NOMO-1 (cell line): ENCODE data around the gene BLACAT1.
"Not testable (repeated sequence)": the region's sequence is repeated elsewhere in the genome, so short reads cannot be mapped to it uniquely, and the experiment has no call there.

Experiments used
- DNase-seq, 2 experiments: peaks; one replicate each; lab custom pipeline; 2025; ENCODE audit not compliant: unreplicated experiment in 2 of 2; lab: John Stamatoyannopoulos, UW

Gene BLACAT1

DNA sequence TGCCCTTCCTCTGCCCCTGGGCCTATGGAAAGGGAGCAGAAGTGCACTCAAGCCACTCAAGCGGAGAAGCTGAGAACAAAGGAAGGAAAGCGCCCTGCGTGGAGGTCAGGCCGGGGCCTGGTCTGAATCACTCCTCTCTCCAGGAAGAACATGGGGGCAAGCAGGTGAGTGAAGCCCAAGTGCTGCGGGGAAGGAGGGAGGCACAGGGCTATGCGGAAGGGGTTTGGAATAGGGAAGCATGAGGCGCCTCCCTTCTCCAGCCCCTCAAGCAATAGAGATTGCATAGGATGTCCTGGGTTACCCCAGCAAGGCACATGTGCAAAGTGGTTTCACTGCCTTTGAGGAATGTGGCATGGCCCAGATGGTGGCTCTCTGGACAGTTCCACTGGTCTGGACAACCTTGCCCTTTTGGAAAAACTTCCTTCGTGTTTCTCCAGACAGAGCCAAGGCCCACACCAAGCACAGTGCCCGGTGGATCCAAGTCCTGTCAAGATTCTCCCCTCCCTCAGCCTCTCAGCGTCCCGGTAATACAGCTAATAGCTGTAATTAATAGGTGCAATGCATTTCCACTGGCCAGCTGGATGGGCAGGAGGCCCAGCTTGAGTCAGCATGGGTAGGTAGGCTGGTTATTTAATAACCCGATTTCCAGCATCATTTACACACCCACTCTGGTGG, 13.7 kb downstream of the BLACAT1 start:
- no peak for DNase-seq

DNA sequence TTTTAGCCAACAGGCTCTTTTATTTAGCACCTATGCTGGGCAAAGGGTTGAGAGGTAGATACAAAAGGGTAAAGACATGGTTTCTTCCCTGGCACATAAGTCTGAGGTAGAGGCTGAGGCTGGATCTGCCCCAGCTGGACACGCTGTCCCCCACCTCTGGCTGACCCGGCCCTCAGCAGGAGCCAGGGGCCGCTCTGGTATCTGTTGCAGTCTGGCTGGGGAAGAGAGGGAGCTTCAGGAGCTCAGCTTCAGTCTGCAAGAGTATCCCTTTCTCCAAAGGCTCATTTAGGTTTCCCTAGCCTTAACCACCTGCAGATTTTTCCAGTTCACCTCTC, 14.2 kb downstream of the BLACAT1 start:
- DNase-seq, result no peak

DNA sequence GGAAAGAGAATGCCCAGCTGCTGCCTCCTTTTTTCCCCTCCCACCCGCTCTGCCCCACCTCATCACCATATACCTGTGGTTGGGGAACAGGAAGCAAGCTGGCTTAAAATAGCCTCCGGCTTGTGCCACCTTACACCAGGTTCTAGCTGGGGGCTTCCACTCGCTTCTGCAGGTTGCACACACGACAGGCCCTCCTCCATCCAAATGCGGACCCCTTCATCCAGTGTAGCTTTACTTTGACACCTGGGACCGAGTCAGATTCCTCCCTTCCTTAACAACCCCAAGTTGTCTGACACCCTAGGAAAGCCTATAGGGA, 14.6 kb downstream of the BLACAT1 start:
- DNase-seq, result no peak

DNA sequence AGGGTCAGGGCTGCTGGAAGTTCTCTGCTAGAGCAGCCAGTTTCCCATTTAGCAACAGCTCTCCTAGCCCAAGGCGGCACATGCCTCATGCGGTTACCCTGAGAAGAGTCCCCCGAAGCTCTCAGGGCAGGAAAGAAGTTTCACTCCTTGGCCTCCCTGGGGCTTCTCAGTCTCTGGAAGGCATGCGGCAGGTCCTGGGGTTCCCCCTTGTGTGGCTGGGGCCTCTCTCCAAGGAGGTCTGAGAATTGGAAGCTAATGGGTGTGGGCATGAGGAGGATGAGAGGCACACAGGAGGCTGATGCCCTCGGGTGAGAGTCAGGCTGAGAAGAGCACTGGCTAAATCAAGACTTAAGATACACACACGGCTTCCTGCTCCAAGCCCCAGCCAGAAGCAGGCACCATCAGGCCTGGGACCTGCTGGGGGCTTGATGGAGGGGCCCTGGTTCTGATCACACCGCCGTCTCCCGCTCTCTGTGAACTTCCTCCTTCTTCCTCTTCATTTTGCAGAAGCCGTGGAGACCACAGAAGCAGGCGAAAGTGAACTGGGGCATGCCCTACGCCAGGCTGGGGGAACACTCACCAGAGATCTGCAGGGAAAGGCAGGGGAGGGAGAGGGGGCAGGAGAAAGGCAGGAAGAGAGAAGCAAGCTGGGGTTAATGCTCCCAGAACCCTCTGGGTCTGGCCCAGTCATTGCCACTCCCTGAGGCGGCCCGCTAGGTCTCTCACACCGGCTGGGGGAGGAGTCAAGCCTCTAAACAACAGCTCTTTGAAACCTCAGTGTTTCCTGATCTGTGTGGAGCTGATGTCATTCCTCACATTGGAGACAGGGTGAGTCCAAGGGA, 15.1 kb downstream of the BLACAT1 start:
- peak; percentile 59 to 79 for DNase-seq

DNA sequence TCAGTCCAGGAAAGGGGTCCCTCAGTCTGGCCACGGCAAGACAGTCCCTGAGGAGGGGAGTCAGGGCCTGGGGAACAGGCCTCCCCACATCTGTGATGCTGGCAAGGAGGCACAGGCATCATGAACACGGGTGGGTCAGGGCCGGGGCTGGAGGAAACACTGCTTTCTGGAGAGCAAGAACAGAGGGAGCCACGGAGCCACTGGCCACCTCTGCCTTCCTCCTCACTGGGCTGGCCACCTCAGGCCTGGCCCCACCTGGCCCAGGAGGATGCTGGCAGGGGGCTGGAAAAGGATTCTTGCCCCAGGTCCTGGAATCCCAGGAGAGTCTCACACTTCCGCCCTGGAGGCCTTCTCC, 15.7 kb downstream of the BLACAT1 start:
- no peak for DNase-seq

DNA sequence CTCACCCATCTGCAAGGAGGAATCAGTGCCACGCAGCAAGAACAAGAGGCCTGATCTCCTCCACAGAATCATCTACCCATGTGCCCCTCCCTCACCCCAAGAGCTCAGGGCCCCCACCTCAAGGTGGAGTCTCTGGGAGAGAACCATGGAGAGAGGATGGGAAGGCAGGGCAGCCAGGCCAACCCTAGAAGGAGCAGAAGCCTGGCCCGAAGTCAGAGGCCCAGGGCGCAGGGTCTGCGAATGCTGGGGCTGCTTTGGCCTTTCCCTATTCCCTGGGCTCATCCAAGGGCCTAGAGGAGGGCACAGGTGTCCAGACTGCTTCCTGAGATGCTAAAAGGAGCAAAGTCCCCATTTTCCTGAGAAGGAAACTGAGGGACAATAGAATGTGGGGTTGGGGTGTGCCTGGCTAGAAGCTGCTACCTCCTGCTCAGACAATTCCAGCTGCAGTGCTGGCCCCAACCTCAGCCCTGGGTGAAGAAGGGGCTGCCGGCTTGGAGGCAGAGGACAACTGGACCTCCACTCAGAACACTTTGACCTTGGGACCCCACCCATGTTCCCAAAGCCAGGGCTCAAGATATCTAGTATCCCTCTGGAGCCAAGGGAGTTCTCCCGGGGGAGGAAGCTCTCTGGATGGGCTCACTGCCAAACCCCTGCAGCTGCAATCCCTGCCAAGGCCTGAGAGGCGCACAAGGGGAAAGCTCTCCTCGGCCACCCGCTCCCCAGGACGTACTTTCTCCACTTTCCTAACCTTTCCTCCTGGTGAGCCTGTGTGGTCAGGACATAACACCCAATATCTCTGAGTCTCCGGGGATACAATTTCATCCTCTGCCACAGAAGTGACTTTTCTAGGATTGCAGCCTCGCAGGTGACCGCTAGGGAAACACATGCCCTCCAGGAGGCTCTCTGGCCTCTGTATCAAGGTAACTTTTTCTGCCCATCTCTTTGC, 17.4 kb downstream of the BLACAT1 start:
- no peak for DNase-seq

DNA sequence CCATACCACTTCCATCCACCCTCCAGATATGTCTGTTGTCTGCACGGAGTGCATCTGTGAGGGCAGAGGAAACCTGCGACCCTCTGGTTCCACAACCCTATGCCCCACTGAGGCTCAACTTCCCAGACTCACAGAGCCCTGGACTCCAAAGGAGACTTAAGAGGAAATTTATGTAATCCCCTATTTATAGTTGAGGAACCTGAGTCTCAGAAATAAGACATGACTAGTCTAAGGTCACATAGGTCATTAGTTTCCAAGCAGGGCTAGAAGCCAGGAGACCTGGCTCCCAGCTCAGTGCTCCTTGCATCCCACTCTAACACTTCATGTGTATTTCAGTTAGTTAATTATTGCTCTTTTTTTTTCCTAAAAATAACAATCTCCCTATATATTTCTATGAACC, 18.3 kb downstream of the BLACAT1 start:
- no peak for DNase-seq

DNA sequence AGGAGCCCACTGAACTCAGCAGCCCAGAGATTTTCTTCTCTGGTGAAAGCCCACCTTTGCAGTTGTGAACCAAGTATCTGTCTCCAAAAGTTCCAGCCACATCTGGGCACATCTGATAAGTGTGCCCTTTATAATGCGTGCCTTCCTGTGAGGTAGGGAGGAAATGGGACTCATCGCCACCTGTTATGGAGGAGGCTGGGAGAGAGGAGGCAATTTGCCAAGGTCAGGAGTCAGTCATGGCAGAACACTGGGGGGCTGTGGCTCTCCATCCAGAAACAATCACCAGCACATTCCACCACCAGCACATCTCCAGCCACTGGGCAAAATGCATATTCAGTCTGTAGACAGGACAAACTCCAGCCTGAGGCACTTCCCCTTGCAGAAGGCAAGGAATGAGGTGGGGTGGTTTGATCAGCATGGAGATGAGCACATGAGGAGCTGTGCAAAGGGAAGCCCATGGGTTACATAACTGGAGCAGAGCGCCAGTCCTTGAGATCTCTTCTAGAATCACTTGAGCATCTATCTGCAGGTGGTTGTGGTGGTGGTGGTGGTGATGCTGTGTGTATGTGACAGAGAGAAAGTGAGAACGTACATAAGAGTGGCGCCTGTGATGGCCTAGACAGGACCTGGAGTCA, 19.0 kb downstream of the BLACAT1 start:
- no peak for DNase-seq

DNA sequence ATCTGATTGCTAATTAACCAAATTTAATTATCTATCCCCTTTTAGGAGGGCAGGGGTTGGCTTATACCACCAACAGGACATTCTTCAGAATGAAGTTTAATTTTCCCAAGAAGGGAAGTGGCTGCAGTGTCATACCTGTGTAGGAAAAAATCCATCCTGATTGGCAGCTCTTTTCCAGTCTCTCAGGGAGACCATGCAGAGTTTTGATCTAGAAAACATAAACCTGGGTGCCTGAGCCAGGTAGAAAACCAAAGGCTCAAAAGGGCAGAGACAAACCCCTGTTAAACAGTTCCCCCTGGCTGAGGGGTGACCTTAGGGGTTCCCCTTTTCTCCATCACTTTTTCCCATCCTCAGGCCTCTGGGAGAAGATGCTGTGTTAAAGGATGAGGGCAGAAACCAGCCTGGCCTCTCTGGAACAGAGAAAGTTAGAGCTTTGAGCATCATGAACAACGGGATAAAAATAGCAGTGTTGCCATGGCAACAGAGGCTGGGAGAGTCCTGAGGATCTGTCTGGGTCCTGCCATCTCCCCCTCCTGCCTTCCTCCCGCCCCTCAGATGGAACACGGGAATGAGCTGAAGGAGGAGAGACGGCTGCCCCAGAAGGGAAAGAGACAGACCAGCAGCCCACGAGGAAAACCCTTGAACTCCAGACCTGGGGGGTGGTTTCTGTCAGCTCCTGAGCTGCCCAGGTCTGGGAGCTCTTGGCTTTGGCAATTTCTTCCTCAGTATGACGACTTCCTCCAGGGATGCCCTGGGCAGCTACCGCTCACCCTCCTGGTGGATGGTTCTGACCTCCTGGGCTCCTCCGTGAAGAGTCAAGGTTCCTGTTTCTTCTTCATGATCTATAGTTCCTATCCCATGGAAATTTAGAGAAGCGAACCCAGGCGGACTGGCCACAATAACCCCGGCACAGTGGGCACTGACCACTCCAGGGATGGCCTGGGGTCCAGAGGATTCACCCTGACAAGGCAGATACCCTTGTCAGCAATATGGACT, 20.0 kb downstream of the BLACAT1 start:
- DNase-seq, result no peak

DNA sequence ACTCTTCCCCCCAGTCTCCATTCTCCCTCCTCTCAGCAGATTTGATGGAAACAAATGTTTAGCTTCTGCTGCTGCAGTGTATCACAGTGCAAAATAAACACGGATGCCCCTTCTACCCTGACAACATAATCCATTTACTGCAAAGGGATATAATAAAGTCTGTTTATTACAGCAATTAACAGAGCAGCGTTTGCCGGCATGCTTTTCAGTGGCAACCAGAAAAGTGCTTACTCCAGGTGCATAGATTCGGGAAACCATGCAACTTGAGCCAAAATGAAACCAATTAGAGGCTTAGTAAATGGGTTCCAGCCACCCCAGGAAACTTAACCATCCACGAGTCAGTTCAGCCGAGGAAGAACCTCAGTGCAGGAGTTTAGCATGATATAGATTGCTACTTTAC, 21.1 kb downstream of the BLACAT1 start:
- DNase-seq, result no peak

DNA sequence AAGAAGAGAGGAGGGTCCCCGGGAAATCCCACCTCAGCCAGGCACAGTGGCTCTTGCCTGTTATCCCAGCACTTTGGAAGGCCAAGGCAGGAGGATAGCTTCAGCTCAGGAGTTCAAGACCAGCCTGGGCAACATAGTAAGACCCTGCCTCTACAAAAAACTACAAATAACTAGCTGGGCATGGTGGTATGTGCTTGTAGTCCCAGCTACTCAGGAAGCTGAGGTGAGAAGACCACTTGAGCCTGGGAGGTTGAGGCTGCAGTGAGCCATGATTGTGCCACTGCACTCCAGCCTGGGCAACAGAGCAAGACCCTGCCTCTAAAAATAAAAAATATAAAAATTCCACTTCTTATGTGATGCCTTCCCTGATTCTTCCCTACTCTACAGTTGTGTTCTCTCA, 23.2 kb downstream of the BLACAT1 start:
- not testable (repeated sequence) for DNase-seq

DNA sequence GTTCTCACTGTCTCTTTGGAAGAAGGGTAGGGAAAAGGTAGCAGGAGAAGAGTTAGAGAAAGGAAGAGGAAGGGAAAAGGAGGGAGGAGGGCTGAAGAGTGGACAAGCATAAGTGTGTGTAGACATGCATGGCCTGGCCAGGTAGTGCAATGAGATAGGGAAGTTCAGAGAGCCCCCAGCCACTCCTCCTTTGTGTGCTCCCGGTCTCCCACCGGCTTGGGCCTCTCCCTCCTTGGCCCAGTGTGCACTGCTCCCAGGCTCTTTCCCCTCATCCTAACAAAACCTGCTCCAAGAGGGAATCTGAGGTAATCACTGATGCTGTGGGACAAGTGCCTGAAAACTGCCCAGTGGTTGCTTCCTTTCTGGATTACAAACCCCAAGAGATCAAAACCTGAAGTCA, 23.7 kb downstream of the BLACAT1 start:
- DNase-seq, result no peak

DNA sequence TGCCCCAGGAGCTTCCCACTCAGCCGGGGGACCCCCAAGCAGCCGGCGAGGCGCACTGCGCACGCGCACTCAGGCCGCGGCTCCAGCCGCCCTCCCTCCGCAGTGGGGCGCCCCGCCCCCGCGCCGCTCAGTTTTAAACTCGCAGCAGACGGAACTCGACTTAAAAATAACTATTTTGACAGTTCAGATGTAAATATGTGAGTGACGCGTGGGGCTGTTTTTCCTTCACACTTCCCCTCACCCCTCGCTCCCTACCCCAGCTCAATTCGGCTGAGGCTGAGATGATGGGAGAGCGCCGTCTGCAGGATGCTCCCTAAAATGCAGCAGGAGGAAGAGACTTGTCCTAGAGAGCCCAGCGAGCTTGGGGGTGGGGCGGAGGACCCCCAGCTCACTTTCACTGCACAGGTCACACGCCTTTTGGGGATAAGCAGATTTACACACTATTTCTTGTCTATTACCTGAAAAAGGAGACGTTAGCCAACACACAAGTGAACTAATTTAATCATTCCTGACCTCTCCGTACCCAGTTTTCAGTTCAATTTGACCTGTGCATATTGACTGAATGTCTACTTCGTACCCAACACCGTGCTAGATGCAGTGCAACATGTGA, 25.0 kb downstream of the BLACAT1 start:
- peak; percentile 33 to 49 for DNase-seq

DNA sequence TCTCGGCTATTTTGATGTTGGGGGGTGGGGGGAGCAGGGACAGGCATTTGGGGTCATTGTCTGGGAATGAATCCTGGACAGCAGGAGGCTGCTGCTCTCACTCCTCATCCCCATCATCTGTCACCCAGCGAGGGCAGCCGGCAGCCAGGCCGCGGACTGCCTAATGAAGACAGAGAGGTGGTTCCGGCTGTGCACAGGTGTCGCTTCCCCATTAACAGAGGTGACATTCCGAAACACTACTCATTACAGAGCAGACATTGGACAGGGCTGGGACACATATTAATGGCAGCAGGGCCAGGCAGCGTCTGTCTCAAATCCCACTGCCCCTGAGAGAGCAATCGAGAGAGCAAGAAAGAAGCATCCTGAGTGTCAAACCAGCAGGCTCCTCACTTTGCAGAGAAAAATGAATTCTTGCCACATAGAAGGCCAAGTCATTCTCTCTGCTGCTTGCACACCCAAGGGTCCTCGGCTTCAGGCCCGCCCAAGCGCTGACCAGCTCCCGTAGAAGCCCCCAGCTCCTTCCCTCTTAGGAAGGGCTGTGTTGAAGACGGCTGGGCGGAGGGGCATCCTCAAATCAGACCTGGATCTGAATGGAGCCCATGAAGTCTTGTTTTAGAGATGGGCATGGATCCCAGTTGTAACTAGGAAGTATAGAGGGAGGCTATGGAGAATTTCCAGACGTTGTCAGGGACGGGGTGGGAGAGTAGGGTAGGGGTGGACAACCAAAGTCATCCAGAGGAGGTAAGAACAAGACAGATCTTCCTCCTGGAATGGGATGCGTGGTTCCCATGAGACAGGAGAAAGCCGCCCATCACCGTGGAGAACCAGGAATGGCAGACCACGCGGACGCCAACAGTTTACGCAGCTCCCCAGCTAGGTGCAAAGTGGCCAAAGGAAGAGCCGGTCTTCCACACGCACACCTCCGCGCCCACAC, 25.8 kb downstream of the BLACAT1 start:
- no peak for DNase-seq

DNA sequence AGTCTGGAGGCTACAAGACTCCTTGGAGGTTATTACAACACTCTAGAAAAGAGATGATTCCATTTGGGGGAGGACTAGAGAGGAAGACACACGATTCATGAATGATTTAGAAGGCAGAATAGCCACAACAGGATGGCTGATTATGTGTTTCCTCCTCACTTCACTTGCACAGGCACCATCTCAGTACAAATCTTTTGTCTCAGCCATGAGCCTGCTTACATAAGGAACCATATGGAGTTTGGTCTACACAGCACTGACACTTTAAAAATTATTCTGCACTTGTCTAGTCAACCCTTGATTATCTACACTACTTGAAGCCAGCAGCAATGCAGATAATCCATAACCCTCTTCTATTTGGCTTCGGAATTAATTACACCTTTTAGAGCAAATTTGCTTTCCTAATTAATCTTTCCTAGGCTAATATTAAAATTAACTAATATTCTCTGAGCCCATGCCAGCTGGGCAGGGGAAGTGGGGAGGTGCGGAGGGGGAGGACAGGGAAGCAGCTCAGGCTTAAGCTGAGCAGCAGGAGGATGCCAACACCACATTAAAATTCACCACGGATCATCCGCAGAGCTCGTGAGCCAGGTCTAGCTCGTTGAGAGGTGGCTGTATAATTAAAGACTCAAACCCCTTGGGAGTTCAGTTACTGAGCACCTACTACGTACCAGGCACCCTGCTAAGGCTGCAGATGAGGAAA, 30.8 kb downstream of the BLACAT1 start:
- DNase-seq, result no peak

DNA sequence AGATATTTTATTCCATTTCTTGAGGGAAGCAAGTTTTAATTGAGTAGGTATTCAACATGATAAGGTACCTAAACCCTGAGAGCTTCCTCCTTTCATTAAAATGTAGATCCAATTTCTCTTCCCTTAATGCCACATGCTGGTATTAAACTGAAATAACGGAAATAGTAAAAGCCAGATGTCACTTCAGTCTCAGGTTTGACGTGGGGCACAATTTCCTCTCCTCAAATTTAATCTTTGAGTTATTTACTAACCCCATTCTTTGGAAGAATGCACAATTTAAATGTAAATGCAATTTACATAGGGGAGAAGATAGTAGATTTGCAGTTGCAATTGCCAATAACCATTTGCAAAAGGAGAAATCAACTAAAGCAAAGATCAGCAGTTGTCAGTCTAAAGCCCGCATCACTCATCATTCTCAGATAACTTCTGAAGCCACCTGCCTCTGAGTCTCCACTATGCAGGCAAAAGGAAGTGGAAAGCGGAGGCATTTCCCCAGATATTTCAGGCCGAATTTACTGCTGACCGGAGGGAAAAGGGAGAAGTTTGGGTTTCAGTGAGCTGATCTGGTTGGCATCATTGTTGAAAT, 31.9 kb downstream of the BLACAT1 start:
- no peak for DNase-seq

DNA sequence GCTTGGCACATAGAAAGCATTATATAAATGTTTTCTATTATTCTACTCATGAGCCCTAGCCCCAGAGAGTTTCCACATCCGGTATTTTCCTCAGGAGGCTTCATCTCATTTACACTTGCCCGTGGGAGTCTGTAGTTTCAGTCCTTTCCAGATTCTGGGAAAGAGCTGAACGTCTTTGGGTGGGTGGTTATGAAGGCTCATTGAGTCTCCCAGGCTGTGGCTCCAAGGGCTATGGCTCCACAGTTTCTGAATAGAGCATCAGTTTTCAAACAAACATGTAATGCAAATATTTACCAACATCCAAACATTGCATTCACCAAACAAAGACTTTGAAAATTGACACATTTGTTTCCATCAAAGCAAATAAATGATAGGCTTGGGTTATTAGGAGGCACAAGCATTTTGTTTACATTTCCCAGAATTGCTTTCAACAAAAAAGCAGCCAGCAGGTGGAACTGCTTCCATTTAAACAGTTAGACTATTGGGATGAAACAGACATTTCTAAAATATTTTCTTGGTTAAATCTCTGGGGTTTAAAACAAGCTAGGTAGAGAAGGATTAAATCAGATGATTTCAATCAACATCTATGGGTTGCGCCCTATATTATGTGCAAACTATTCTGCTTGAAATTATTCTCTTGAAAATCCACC, 32.7 kb downstream of the BLACAT1 start:
- no peak for DNase-seq
